GM21515 (cell line): ENCODE measurements around the gene HYDIN.
A peak's percentile ranks its signal among the peaks of the same experiment; 100 is the strongest.
"Not testable (repeated sequence)": the region's sequence is repeated elsewhere in the genome, so short reads cannot be mapped to it uniquely, and the experiment has no call there.

Source experiments
- ATAC-seq: cut with Tn5 transposase; IDR thresholded peaks from one replicate; pipeline ENCODE4 v1.9.1; 2021; ENCODE audit not compliant: unreplicated experiment

HYDIN gene

GRCh38 chr16:70882311-70882710 lies 348.2 kb downstream of the HYDIN start:
- not testable (repeated sequence) for ATAC-seq

GRCh38 chr16:70877895-70878294 lies 352.6 kb downstream of the HYDIN start:
- not testable (repeated sequence) for ATAC-seq

GRCh38 chr16:70876442-70876841 lies 354.1 kb downstream of the HYDIN start:
- not testable (repeated sequence) for ATAC-seq

GRCh38 chr16:70864698-70865097 lies 365.8 kb downstream of the HYDIN start:
- not testable (repeated sequence) for ATAC-seq

- not testable (repeated sequence) for ATAC-seq
Observed at GRCh38 chr16:70861996-70862395, 368.5 kb downstream of the HYDIN start.

GRCh38 chr16:70851299-70851698 lies 379.2 kb downstream of the HYDIN start:
- ATAC-seq, result not testable (repeated sequence)

GRCh38 chr16:70823498-70824118 lies 406.9 kb downstream of the HYDIN start:
- not testable (repeated sequence) for ATAC-seq

GRCh38 chr16:70822734-70823133 lies 407.8 kb downstream of the HYDIN start:
- ATAC-seq, result not testable (repeated sequence)

GRCh38 chr16:70818088-70818487 lies 412.4 kb downstream of the HYDIN start:
- ATAC-seq, result not testable (repeated sequence)

GRCh38 chr16:70809392-70810060 lies 421.0 kb downstream of the HYDIN start:
- no peak for ATAC-seq

GRCh38 chr16:70808371-70808770 lies 422.2 kb downstream of the HYDIN start:
- no peak for ATAC-seq

- ATAC-seq, result no peak
Observed at GRCh38 chr16:70805787-70806186, 424.7 kb downstream of the HYDIN start.

GRCh38 chr16:70805380-70805779 lies 425.1 kb downstream of the HYDIN start:
- no peak for ATAC-seq

GRCh38 chr16:70804734-70805169 lies 425.8 kb downstream of the HYDIN start:
- no peak for ATAC-seq

- ATAC-seq, result no peak
Observed at GRCh38 chr16:70804153-70804733, 426.3 kb downstream of the HYDIN start.

- ATAC-seq, result no peak
Observed at GRCh38 chr16:70803319-70803718, 427.2 kb downstream of the HYDIN start.

- no peak for ATAC-seq
Observed at GRCh38 chr16:70801611-70802010, 428.9 kb downstream of the HYDIN start.

- peak; percentile 86 for ATAC-seq
Observed at GRCh38 chr16:70800781-70801480, 429.6 kb downstream of the HYDIN start, which contains the start of gene VAC14. Gene VAC14, minus strand, starts transcription at chr16:70801158. Its CDS starts 258 bp downstream, at chr16:70800900.

- no peak for ATAC-seq
Observed at GRCh38 chr16:70800311-70800710, 430.2 kb downstream of the HYDIN start.

- no peak for ATAC-seq
Observed at GRCh38 chr16:70796301-70796700, 434.2 kb downstream of the HYDIN start.

GRCh38 chr16:70795296-70795912 lies 435.1 kb downstream of the HYDIN start:
- no peak for ATAC-seq
